ENCODE data around the gene GRIN2D.

- TF ChIP-seq CTCF (IDR thresholded peaks at IDR 0.05) (no peak), EP300 (IDR thresholded peaks at IDR 0.05) (no peak), POLR2AphosphoS5 (IDR thresholded peaks at IDR 0.05) (no peak)
These were observed 21.9 kb downstream of the GRIN2D start for GRCh38 chr19:48415395-48415794.

Data from gastroesophageal sphincter (tissue), 3 donors.